Neural crest cell (in vitro differentiated cells): Measurements from ENCODE around the gene AFF2. TPM values are rescaled to one million over a fixed set of nuclear protein-coding genes. Genes with fewer than 3 reads are reported as not detected.

Source experiments
- DNase-seq: peaks from one replicate; pipeline ENCODE4 v3.0.0; 2021; ENCODE audit warnings: low read depth, mixed read lengths, low spot score
- H3K27ac Mint-ChIP-seq: one replicate; pipeline ENCODE4 v1.8.0; 2021; ENCODE audit warnings: mild to moderate bottlenecking, mixed read lengths; ENCODE audit not compliant: unreplicated experiment
- H3K27me3 Mint-ChIP-seq: 2 replicates; pipeline ENCODE4 v1.8.0; 2021; ENCODE audit warnings: low read depth, mild to moderate bottlenecking, mixed read lengths
- H3K36me3 Mint-ChIP-seq: 2 replicates; pipeline ENCODE4 v1.8.0; 2021; ENCODE audit warnings: low read depth, mild to moderate bottlenecking, mixed read lengths
- H3K4me1 Mint-ChIP-seq: 2 replicates; pipeline ENCODE4 v1.8.0; 2021; ENCODE audit warnings: mixed read lengths
- H3K4me3 Mint-ChIP-seq: one replicate; pipeline ENCODE4 v1.8.0; 2021; ENCODE audit warnings: mild to moderate bottlenecking, mixed read lengths
- H3K9me3 Mint-ChIP-seq: 2 replicates; pipeline ENCODE4 v1.8.0; 2021; ENCODE audit warnings: mixed read lengths
- total RNA-seq: library from RNA; stranded (reverse); gene quantifications from 2 replicates; pipeline ENCODE4 v1.2.1, GENCODE V29; 2021
- TF ChIP-seq, protein P1 (sequence below): fragments of 200-600 bp; sonication (generic); conservative IDR thresholded peaks from 2 replicates; pipeline ENCODE4 v1.5.0; 2021; ENCODE audit warnings: antibody characterized with exemption, mild to moderate bottlenecking

The AFF2 gene
- total RNA-seq, 1 donor from 2014 or later: 15.4 TPM

DNA sequence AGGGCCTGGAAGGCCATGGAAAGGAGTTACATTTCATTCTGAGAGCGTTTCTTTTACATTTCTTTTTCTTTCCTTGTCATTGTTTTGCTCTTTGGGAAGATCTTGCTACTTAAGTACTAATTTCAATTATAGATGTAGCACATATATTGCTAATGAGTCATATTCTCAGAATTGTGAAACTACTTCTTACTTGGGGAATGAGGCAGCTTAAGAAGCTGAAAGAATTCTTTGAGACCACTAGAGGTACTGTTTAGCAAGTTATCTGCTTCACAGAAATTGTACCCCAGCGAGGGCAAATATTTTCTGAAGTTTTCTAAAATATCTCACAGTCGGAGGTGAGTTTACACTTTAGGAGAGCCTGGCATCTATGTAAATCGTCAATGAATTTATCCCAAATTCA lies 100.6 kb downstream of the AFF2 start:
- peaks cover 2% of the 10 kb centered on the region for H3K36me3 Mint-ChIP-seq
- no peak for DNase-seq
- TF ChIP-seq, protein P1, sequence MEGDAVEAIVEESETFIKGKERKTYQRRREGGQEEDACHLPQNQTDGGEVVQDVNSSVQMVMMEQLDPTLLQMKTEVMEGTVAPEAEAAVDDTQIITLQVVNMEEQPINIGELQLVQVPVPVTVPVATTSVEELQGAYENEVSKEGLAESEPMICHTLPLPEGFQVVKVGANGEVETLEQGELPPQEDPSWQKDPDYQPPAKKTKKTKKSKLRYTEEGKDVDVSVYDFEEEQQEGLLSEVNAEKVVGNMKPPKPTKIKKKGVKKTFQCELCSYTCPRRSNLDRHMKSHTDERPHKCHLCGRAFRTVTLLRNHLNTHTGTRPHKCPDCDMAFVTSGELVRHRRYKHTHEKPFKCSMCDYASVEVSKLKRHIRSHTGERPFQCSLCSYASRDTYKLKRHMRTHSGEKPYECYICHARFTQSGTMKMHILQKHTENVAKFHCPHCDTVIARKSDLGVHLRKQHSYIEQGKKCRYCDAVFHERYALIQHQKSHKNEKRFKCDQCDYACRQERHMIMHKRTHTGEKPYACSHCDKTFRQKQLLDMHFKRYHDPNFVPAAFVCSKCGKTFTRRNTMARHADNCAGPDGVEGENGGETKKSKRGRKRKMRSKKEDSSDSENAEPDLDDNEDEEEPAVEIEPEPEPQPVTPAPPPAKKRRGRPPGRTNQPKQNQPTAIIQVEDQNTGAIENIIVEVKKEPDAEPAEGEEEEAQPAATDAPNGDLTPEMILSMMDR: no peak
- H3K27ac Mint-ChIP-seq: no peak overlapping the region
- no peaks in the 10 kb centered on the region for H3K27me3 Mint-ChIP-seq
- H3K4me1 Mint-ChIP-seq: no peaks in the 10 kb centered on the region
- no peak overlapping the region for H3K4me3 Mint-ChIP-seq
- peaks cover 23% of the 10 kb centered on the region for H3K9me3 Mint-ChIP-seq

DNA sequence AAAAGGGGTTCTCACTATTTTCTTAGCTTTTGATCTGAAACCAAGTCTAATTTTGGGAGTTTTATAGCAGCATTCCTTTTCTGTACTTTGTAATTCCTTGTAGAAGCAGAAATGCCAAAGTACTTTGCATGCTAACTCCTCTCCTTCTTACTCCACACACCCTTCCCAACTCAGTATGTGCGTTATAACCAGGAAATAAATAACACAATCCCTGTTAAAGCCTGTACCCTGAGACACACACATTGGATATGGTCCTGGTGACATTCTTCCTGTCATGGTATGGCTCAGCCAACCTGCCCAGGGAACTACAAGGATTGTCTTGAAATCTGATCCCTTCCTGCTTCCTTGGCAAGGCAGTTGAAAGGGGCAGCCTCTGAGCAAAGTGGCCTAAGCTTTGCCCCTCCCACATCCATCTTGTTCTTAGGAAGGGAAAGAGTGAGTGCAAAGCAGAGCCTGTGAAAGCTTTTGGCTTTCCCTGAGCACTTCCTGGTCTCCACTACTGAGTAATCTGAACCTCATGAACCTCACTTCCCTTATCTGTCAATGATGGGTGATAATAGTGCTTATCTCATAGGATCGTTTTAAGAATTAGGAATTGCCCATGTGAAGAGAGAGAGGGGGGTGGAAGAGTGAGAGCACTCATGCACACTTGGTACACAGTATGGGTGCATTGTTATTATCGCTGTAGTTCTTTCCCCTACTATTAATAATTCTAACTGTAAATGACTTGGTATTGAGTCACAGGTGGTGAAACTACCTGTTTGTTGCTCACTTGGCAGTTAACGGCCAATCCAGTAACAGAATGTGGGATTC lies 109.3 kb downstream of the AFF2 start:
- TF ChIP-seq, protein P1: no peak
- no peak for DNase-seq
- peaks cover 21% of the 10 kb centered on the region for H3K9me3 Mint-ChIP-seq
- H3K27ac Mint-ChIP-seq: no peak overlapping the region
- no peaks in the 10 kb centered on the region for H3K27me3 Mint-ChIP-seq
- H3K4me1 Mint-ChIP-seq: no peaks in the 10 kb centered on the region
- peaks cover 3% of the 10 kb centered on the region for H3K36me3 Mint-ChIP-seq
- H3K4me3 Mint-ChIP-seq: no peak overlapping the region

DNA sequence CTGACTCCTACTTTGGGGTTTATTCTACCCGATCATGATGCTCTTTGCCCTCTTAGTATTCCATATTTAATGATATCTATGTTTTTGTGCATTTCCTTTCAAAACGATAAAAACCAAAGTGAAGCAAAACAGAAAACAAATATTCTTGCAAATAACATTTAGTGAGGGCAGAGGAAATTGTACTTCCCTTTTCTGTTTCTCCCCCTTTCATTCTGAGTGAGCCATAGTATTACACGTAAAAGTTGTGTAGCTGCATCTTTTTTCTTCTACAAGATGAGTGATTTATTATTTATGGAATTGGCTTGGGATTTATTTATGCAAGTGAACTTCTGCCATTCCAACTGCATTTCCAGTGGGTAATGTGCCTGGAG lies 109.9 kb downstream of the AFF2 start:
- H3K36me3 Mint-ChIP-seq: peaks cover 3% of the 10 kb centered on the region
- no peak overlapping the region for H3K27ac Mint-ChIP-seq
- TF ChIP-seq, protein P1: no peak
- H3K4me3 Mint-ChIP-seq: no peak overlapping the region
- H3K4me1 Mint-ChIP-seq: no peaks in the 10 kb centered on the region
- DNase-seq: no peak
- H3K27me3 Mint-ChIP-seq: no peaks in the 10 kb centered on the region
- peaks cover 18% of the 10 kb centered on the region for H3K9me3 Mint-ChIP-seq

DNA sequence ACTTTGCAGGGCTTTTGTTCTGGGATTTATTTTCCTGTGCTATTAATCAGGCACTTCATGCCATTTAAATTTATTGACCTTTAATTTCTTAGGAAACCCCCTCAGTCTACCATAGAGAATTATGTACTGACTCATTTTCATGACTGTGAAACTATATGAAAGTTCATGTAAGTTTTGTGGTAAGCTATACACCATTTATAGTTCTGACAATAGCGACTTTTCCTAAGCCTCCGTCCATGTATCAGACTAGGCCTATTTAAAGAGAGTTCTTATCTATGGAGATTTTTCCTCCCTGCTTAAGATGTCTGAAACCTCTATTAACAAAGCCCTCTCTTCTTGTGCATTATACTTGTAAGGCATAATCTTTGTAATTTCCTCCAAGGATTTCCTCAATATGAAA lies 111.6 kb downstream of the AFF2 start:
- Mint-ChIP-seq H3K4me1 (no peaks in the 10 kb centered on the region), H3K27me3 (no peaks in the 10 kb centered on the region), H3K4me3 (no peak overlapping the region)

DNA sequence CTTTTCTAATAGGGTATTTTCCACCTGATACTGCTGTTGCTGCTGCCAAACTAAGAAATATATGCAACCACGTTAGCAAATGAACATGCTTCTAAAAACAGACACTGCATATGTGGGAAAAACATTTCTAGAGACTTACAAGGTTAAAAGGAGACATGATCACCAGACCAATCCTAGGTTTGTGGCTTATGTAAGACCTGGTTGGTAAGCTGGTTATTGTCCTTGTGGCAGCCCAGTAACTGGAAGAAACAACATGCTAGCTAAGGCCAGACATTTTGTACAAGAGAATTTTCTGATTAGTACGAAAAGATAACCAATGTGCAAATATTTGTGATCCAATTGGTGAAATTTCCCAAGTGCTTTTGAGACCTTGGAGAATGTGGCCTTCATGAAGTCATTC lies 112.0 kb downstream of the AFF2 start:
- no peak overlapping the region for H3K27ac Mint-ChIP-seq
- no peaks in the 10 kb centered on the region for H3K27me3 Mint-ChIP-seq
- TF ChIP-seq, protein P1: no peak
- DNase-seq: no peak
- H3K9me3 Mint-ChIP-seq: peaks cover 12% of the 10 kb centered on the region
- H3K4me1 Mint-ChIP-seq: no peaks in the 10 kb centered on the region
- H3K4me3 Mint-ChIP-seq: no peak overlapping the region
- peaks cover 3% of the 10 kb centered on the region for H3K36me3 Mint-ChIP-seq

More for the DNA sequence above, 111.6 kb downstream of the AFF2 start:
- no peak overlapping the region for H3K27ac Mint-ChIP-seq
- DNase-seq: no peak
- H3K36me3 Mint-ChIP-seq: peaks cover 3% of the 10 kb centered on the region
- H3K9me3 Mint-ChIP-seq: peaks cover 12% of the 10 kb centered on the region
- TF ChIP-seq, protein P1: no peak
